Airway epithelial cell (primary cell): Measurements from ENCODE around the gene TMEM98. TPM values are rescaled to one million over a fixed set of nuclear protein-coding genes. Genes with fewer than 3 reads are reported as not detected.

ENCODE experiments used
- total RNA-seq: library from RNA; depleted of rRNA; stranded (reverse); fragments of >200 nt; gene quantifications from 2 replicates; pipeline ENCODE4 v1.2.3, GENCODE V29; 2015

The TMEM98 gene, protein sequence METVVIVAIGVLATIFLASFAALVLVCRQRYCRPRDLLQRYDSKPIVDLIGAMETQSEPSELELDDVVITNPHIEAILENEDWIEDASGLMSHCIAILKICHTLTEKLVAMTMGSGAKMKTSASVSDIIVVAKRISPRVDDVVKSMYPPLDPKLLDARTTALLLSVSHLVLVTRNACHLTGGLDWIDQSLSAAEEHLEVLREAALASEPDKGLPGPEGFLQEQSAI
- total RNA-seq, result 52.4 and 70.4 TPM in 2 replicates

DNA sequence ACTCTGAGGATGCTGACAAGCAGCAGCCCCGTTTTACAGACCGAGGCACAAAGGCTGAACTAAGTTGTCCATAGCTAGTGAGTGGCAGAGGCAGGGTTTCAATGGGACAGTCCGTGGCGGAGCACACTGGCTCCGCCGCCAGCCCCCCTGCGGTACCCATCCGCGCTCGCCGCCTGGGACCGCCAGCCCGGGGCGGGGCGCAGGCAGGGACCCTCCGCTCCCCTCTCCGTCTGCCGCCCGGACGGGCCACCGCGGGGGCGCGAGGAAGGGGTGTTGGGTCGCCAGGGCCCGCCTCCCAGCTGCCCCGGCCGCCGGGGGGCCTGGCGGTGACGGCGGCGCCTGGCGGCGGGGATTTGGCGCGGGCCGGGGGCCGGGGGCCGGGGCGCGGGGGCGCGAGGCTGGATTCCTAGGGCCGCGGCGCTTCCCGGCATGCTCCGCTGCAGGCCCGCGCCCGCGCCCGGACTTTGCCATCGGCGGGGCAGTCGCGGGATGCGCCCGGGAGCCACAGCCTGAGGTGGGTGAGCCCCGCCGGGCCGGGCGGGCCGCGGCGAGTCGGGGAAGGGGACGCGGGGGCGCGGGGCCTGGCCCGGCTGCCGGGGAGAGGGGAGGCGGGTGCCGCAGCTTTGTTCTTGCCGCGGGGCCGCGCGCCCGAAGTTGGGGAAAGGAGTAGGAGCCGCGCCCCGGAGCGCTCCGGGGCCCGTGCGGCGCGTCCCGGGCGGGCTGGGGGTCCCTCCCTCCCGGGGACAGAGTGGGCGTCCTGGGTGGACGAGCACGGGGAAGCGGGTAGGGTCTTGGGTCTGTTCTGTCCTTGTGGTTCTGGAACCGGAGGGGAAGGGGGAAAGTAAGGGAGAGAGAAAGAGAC is at the start of gene TMEM98:
TSS of gene TMEM98 (plus strand) at position 430 of the 862 bp plus-strand sequence. CDS start 3,376 bp downstream, outside the sequence.

Other genes starting within 250 kb of the TMEM98 start
- gene MYO1D, start 51.0 kb upstream of the TMEM98 start, total RNA-seq, result 24.1 and 34.2 TPM in 2 replicates
- not detected in 2 replicates for gene SPACA3, start 63.7 kb downstream of the TMEM98 start, total RNA-seq